Measurements from ENCODE around the gene CLOCK.

Gene CLOCK

DNA sequence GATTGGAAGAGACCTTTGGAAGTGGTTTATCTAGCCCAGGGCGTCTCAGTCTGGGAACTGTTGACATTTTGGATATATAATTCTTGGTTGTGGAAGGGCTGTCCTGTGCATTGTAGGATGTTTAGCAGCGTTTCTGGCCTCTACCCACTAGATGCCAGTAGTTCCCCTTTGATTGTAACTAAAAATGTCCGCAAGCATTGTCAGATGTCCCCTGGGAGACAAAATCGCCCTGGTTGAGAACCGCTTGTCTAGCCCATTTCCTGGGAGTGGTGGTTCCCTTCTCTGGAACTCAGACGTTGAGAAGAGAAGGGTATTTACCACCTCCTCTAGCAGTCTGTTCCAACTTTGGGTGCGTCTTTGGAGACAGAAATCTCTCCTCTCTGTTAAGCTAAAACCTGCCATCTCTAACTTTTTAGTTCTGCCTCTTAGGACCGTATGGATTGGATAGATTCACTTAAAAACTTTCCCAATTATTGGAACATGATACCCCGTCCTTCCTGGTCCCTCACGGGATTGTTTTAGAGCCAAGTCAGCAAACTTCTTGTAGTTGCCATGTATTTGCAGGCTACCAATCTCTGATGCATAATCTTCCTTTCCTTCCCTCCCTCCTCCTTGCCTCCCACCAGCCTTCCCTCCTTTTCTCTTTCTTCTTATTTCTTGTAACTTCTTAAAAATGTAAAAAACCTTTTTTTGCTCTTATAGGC lies 137.1 kb downstream of the CLOCK start:
- peak; percentile 91 for DNase-seq

DNA sequence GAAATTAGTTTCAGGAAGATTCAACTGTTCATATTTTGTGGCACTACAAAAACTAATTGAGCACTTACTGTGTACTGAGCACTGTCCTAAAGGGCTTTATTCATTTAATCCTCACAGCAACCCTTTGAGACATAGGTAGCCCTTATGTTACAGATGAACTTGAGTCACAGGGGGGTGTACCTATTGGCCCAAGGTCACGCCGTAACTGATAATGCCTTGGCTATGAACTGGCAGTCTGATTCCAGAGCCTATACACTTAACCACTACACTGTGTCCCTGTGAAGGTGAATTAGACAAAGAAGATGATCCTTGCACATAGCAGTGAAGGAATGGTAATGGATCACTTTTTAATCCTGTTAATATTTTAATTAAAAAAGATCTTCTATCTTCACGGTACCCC lies 138.9 kb downstream of the CLOCK start:
- DNase-seq = no peak

DNA sequence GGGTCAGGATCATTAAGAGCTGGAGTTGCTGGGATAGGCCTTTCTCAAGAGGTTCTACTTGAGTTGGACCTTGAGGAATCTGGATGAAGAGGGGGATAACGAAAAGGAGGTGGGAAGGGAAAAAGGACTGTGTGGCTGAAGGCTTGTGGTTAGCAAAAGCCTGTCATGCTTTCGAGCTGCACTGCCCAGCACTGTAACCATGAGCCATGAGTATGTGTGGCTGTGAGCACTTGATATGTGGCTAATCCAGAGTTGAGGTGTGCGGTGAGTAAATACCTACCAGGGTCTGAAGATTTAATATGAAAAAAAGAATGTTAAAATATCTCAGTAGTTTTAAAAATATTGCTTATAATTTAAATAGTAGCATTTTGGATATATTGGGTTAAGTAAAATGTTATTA lies 139.6 kb downstream of the CLOCK start:
- DNase-seq = peak; percentile 13

DNA sequence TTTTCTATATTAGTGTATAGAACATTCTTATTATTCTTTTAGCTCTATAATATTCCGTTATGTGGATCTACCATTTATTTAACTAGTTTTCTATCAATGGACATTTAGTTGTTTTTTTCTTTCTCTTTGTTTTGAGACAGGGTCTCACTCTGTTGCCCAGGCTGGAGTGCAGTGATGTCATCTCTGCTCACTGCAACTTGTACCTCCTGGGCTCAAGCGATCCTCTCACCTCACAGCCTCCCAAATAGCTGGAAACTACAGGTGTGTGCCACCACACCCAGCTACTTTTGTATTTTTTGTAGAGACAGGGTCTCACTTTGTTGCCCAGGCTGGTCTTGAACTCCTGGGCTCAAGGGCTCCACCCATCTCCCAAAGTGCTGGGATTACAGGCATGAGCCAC lies 140.2 kb downstream of the CLOCK start:
- DNase-seq = no peak

DNA sequence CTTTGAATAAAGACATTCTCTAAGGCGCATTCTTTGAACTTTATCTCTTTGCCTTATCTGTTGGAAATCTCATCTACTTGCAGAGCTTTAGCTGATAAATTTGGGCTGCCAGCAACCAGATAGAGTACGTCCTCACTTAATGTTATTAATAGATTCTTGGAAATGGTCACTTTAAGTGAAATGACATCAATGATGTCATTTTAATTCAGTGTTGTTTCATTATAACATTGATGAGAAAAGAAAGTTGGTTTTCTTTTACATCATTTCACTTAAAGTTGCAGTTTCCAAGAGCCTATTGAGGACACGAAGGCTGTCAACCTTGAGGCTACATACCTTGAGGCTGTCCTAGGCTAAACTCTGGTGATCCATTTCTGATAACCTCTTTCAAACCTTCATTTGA lies 141.6 kb downstream of the CLOCK start:
- DNase-seq = no peak

DNA sequence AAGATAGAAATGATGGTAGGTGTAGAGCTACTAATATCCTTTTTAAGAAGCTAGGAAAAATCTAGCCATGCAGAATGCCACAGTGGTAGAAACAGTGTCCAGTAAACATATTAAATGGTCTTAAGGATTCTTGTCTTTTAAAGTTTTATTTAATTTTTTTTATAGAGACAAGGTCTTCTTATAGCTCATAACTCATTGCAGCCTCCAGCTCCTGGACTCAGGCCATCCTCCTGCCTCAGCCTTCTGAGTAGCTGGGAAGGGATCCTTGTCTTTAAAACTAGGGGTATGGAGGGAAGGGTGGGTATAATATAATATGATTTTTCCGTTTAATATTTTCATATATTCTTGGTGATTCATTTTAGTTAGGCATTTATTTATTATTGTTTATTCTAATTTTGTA lies 147.1 kb downstream of the CLOCK start:
- DNase-seq = no peak

DNA sequence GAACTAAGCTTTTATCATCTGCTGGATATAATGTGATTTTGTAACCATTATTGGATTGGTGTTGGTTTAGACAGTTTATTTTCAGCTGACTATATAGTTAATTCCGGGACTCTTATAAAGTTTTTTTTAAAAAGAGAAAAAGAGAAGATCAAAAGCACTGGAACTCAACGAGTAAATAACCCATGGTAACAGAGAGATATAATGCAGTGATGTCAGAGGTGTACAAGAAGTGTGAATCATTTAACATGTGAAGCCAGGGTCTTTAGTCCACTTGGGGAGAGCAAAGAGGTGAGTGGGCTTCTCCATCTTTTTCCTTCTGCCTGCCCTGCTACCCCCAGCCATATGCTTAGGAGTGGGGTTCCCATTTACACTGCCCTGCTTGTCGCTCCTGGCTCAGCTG lies 147.7 kb downstream of the CLOCK start:
- no peak for DNase-seq

DNA sequence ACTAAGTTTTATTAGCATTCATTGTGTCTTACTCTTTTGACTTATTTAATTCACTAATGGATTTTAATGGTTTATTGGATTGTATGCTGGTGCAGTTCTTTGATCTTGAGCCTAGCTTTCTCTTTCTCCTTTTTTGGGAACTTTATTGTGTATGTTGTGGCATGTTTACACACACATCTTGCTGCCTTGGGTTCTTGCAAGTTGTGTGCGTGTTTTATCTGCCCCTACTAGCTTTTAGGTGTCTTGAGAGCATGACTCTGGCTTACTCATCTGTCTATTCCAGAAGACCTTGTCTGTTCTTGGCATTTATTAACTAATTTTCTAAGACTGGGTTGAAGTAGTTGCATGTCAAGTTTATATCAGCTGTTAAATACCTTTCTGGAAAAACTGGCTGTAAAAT lies 148.2 kb downstream of the CLOCK start:
- DNase-seq = peak; percentile 17

DNA sequence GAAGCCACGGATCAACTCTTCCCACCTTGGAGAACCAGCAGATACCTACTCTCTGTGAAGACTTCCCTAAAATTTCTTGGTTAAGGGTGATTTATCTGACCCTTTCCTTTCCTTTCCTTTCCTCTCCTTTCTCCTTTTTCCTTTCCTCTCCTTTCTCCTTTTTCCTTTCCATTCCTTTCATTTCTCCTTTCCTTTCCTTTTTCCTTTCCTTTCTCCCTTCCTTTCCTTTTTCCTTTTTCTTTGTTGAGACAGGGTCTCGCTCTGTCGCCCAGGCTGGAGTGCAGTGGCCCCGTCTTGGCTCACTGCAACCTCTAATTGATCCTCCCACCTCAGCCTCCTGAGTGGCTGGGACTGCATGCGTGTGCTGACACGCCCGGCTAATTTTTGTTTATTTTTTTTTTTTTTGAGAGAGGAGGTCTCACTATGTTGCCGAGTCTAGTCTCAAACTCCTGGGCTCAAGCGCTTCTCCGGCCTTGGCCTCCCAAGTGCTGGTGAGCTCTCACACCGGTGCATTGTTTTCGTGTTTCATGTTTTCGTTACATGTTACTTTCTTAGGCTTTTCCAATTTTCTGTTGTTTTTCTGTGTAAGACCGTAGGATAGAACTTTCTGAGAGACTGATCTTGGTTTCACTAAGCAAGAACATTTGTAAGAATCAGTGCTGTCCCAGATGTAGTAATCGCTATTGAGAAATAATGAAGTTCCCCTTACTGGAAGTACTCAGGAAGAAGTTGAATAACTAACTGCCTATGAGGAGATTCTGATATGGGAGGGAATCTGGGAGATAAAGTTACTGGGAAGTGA lies 149.0 kb downstream of the CLOCK start:
- no peak for DNase-seq

DNA sequence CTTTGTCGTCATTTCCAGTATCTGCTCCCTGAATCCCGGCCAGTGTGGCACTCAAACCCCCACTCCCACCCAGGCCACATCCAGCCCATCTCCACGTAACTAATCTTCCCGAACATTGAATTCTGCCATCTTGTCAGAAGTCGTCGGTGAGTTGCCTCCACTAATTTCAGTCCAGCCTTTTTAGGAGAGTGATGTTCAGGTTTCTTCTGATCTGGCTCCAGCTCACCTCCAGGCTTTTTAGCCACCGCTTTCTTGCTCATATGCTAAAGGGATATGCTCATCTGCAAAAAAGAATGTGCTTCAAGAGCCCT lies 149.6 kb downstream of the CLOCK start:
- DNase-seq = no peak

DNA sequence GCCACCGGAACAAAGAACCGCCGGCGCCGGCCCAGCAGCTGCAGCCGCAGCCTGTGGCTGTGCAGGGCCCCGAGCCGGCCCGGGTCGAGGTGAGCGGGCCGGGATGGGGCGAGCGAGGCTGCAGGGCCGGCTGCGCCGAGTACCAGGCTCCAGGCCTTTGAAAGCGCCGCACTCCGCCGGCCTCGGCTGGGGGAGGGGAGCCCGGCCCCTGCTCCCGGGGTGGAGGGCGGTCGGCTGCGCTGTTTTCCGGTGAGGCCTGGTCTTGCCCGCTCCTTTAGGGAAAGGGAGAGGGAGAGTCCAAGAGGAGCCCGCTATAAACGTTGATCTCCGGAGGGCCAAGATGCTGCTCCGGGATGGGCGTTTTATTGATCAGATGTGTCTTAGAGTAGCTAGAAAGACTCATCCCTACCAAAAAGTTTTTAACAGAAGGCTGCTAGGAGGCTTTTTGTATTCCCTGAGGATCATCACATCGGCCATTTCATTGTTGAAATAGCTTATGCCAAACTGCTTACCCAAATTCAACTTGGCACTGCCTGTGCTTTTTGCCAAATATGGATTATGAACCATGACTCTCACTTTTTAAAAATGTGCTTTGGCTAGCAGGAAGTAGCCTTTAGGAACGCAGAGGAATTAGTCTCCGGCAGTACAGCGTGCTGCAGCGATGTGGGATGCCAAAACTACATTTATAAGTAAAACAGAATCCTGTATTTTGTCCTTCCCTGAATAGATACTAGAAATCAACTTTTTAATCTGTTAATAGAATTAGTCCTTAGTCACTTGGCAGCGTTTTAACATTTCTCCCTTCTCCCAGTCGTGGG lies 150.2 kb downstream of the CLOCK start:
- DNase-seq = peak; percentile 76

DNA sequence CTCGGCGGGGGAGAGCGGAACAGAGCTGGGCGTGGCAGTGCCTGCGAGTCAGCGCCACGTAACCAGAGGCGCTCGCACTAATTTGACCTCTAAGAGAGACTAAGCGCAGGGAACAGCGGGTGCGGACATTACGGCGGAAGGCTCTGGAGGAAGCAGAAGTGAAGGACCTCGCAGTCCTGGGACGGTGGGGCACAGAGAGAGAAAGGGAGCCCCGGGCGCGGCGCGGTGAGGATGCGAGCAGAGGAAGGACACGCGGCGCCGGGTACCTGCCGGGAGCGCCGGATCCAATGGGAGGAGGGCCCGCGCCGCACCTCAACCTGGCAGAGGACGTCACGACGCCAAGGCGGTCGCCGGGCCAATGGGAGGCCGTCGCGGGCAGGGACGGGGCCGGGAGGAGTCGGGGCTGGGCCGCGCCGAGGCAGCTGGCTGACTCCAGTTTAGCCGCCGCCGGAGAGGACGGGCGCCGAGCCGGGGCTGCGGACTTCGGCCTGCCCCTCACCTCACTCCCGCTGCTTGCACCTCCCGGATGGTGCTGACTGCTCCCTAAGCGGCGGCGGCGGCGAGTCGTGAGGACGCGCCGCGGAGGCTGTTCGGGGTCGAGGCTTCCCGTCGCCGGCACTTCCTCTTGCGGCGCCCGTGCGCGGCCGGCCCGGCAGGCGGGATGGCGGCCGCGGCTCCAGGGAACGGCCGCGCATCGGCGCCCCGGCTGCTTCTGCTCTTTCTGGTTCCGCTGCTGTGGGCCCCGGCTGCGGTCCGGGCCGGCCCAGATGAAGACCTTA lies 151.0 kb downstream of the CLOCK start, which contains the start of gene TMEM165:
TMEM165 (plus strand) TSS at position 429 of the 779 bp plus-strand sequence; CDS start at position 662, 233 bp downstream.
- DNase-seq = peak; percentile 89

DNA sequence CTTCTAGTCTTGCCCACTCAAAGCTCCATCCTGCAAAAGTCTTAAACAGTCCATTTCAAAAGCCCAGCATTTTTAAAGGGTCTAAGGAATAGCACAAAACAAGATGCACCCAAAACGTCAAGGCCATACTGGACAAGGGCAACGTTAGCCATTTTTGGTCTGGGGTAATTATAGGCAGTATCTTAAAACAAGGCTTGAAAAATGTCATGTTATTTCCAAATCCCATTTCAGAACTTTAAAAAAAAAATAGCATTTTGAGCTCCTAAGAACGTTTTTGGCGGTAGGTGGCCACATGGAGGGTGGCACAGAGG lies 151.5 kb downstream of the CLOCK start:
- no peak for DNase-seq

DNA sequence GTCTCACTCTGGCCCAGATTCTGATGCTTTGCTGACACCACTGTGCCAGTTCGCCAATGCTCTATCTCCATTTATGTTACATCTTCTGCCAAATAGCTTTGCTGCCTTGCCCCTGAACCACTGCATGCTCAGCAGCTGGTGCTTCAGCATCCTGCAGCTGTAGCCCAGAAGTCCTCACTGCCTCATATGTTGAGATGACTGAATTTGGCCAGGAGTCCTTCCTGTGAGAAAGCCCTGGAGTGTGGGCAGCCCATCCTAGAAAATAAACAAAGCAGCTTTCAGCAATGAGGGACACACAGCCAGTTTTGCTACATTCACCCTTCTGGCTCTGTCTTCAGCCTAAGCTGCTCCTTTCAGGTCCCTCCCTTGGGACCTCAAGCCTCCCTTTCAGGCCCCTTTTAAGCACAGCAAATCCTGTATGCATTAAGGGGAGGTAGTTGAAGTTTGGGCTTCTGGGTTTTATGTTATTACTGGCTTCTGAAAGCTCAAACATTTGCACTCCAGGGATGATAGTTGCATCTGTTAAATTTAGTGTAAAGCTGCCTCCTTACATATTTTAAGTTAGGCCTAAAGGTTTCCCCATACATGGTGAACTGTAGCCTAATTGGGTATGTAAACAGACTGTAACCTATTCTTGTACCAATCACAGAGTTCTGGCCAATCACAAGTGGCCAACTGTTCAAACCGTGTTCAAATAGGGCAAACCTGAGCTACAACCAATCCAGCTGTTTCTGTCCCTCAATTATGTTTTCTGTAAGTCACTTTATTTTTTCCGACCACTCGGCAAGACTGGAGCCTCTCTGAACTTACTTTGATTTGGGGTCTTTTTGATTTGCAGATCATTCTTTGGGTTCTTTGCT lies 153.0 kb downstream of the CLOCK start:
- DNase-seq = peak; percentile 35

DNA sequence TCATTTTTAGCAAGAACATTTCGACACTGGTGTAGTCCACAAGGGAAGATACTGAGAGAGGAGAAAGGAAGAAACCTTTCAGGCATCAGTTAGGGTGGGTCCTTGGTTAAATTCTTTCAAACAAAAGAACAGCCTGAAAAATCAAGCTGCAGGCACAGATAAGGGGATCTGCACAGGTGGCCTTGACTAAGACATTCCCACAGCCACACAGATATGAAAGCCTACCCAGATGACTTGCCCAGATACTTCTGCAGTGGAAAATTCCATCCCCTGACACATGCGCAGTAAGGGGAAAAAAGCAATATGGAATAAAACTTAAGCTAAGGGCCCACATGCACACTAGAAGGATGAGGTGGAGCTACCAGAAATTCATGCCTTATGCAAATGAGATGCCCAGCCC lies 159.9 kb downstream of the CLOCK start:
- no peak for DNase-seq

DNA sequence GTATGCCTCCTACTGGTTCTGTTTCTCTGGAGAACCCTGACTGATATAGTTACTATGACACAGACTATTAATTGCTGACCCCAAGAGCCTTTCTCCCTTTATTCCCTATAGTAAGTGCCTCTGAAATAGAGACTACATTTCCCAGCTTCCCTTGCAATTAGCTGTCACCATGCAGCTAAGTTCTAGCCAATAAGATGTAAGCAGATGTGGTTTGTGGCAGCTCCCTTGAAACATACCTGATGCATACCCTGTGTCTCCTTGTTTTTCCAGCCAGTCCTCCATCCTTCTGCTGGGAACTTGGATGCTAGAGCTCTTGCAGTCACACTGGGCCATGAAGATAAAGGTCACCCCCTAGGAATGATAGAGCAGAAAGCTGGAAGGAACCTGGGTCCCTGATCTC lies 160.6 kb downstream of the CLOCK start:
- DNase-seq = peak; percentile 40

DNA sequence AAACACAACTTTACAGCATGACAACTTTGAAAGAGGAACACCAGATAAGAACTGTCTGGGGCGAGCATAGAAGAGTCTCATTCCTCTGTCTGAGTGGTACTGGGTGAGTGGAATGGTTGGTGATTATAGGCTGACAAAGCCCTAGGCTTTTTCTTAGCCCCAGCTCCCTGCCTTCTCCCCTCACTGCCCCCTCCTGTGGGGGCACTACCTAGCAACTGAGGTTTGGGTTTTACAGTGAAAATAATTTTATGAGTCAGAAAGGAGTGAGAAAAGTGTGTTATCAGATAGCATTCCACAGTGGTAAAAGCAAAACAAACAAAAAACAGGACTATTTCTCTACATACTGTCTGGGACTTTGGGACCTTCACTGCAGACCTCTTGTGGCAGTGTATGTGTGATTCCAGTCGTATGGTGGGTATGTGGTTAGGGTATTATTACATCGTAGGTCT lies 161.5 kb downstream of the CLOCK start:
- peak; percentile 44 for DNase-seq

DNA sequence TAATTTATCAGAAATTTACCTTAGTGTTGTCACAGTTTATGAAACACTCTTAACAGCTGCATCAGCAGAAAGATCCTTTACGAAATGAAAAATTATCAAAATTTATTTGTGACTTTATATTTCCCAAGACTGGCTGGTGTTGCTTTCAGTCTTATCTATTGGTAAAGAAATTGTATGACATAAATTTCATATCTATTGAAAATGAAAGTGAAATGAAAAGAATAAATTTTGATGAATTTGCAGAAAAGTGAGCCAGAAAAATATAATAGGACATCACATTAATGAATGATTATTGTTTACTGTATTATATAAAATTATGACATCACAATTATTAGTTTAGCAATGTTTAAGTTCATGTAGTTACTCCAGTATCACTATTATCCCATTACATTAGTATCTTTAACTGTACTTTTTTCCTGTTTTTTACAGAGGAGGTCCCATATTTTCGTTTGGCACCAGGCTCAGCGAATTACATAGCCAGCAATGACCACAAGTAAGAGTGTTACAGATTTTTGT lies 164.2 kb downstream of the CLOCK start:
- no peak for DNase-seq

DNA sequence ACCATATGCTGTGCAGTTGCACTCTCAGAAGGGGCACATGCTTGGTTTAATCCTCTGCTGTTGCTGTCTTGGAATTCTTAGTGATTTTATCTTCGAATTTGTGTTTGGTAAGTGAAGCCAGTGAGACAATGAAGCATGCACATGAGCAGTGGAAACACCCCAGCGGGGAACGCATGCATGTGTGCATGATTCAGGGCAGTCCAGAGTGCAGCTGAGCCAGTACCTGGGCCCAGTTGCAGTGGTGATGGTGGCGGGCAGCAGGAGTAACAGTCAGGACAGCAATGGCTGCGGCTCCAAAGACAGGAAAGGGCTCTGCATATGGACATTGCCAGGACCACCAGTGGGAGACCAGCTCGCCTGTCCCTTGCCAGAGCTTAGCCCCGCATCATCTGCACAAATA lies 165.2 kb downstream of the CLOCK start:
- DNase-seq = no peak

DNA sequence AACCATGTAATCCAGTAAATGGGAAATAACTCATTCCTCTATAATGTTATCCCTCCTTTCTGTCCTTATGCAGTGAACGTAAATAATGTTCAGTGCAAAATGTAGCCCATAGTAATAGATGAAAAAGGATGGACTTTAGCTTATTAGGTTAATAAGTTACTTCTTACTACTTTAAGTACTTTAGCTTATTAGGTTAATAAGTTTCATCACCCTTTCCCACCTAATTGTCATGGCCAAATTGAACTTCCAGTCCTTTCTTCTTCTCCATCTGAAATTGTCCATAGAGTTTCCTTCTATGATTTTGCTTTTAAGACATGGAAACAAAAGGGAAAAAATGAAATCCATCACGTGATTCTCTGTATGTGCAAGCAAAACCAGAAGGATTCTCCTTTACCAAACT lies 166.1 kb downstream of the CLOCK start:
- no peak for DNase-seq

Data from fibroblast of skin of back (primary cell).